Astrocyte of the cerebellum (primary cell): Measurements from ENCODE around the gene LIMA1.

Experiments
- DNase-seq: peaks from one replicate; pipeline ENCODE4 v3.0.0-alpha.2; 2011; ENCODE audit warnings: low read depth
- H3K4me3 ChIP-seq: 2 replicates; pipeline ENCODE4 v1.5.1; 2011; ENCODE audit warnings: mild to moderate bottlenecking, low read depth, low read length, moderate library complexity
- in situ Hi-C: cut with HindIII; loops from 2 replicates; pipeline ENCODE4 v1.10.0; 2017; ENCODE audit warnings: low sequenced_read_pairs
- TF ChIP-seq, protein P1 (sequence below): IDR thresholded peaks from 2 replicates; pipeline ENCODE4 v1.5.1; 2012; ENCODE audit warnings: low read length, low read depth, moderate library complexity, mild to moderate bottlenecking; ENCODE audit errors: missing control alignments

LIMA1 gene

DNA sequence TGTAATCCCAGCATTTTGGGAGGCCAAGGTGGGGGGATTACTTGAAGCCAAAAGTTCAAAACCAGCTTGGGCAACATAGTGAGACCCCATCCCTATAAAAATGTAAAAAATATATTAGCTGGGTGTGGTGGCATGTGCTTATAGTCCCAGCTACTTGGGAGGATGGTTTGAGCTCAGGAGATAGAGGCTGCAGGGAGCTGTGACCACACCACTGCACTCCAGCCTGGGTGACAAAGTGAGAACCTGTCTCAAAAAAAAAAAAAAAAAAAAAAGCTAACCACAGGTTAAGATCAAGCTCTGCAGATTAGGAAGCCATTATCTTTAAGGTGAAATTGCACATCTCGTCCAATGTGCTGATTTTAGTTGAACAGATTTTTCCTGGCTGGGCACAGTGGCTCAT, 92.5 kb downstream of the LIMA1 start:
- in situ Hi-C loops: no loop called here
- no peak overlapping the region for H3K4me3 ChIP-seq
- TF ChIP-seq, protein P1, sequence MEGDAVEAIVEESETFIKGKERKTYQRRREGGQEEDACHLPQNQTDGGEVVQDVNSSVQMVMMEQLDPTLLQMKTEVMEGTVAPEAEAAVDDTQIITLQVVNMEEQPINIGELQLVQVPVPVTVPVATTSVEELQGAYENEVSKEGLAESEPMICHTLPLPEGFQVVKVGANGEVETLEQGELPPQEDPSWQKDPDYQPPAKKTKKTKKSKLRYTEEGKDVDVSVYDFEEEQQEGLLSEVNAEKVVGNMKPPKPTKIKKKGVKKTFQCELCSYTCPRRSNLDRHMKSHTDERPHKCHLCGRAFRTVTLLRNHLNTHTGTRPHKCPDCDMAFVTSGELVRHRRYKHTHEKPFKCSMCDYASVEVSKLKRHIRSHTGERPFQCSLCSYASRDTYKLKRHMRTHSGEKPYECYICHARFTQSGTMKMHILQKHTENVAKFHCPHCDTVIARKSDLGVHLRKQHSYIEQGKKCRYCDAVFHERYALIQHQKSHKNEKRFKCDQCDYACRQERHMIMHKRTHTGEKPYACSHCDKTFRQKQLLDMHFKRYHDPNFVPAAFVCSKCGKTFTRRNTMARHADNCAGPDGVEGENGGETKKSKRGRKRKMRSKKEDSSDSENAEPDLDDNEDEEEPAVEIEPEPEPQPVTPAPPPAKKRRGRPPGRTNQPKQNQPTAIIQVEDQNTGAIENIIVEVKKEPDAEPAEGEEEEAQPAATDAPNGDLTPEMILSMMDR: no peak
- no peak for DNase-seq

DNA sequence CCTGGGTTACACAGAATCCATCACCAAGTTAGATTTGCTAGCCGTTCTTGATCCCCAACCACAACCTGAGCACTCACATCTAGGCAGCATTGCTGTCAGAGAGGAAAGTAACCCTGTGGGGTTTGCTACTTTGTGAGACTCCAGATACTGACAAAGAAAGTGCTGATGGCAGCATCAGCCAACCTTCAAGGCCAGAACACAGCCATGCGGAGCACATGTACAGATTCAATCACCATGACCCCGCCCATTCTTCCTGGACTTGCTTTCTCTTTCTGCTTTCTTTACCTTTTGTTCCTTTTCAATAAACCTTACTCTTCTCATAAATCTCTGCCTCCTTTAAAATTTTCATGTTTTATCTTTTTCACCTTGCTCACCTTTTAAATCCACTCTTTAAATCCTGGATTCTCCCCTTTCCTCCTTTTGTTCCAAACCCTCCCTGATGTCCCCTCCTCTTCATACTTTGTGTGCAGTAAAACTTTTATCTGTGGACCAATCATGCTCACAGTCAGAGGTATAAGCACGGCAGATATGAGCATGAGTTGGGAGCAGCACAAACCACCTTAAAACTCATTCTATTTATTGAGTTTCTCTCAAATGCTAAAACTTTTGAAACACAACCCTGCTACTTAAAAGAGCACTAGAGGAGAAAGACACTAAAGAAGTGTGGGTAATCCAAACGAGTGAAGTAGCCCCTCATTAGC, 94.3 kb downstream of the LIMA1 start:
- no peak overlapping the region for H3K4me3 ChIP-seq
- in situ Hi-C loops: no loop called here
- TF ChIP-seq, protein P1: no peak
- no peak for DNase-seq

DNA sequence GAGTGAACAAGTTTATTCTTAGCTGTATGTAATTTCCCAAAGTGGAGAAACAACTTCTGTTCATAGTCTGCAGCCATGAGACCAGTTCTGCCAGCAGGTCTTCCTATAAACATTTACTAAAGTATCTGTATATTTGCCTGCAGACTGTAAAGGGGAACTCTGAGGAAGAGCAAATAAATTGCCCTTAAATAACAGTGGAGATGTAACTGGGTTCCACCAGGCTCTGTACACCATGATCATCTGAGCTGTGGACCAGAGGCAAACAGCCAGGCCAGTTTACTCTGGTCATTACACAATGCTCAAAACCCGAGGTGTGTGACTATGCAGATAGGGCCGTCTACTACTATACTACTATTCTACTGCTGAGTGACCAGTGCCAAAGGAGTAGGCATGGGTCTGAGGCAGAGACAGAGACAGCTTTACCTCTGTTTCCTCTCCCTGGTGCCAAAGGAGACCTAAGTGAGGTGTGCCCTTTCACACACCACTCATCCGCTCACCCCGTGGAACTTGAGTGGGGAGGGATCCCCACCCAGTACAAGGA, 95.0 kb downstream of the LIMA1 start:
- no peak overlapping the region for H3K4me3 ChIP-seq
- TF ChIP-seq, protein P1: no peak
- in situ Hi-C loops: no loop called here
- no peak for DNase-seq

DNA sequence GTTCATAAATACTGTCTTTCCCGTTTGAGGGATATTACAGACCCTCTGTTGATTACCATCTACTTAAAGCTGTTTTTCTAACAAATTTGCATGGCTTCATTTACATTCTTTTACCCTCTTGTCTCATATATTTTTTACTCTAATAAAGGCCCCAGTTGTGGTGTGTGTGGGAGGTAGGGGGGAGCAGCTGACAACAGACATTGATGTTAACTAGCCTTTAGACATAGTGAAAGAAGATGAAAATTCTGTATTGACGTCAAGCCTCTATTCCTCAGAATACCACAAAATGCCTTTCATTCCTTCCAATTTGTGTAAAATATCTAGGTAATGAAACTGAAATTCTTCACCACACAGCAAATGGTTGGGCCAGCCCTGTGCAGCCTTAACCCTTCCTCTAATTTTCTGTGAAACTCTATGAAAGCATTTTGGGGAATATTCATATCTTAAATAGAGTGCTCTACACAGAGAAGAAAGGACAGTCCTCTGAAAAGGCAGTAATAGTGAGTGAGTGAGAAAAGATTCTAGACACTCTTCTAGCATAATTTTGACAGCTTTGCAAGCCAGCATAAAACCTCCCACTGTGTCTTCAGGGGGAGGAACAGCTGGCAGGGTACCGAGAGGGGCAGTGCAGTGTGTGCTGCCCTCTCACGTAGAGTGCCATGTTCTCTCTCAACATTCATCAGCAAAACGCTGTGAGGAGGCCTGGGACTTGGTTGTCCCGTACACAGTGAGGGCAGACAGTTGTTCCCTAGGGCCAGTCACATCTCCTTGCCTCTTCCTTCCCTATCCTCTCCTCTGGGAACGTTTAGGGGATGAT, 96.0 kb downstream of the LIMA1 start:
- in situ Hi-C loops: no loop called here
- DNase-seq: peak; percentile 91
- H3K4me3 ChIP-seq: no peak overlapping the region

DNA sequence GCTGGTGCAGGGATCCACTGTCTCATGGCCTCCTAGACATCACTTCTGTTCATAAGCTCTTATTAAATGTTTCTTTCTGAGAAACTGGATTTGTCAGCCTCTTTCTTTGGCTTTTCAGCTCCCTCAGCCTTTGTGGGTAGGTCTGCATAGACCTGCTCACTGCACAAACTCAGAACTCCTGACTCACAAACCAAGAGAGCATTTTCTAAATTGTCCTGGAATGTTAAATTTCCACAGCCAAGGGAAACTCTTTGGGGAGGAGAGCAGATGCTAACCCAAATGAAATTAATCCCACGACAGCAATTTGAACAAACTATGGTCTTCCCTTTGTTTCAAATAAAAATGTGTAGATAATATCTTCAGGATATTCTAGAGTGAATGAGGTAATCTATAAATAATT, 96.6 kb downstream of the LIMA1 start:
- DNase-seq: no peak

More for the DNA sequence above, 96.0 kb downstream of the LIMA1 start:
- TF ChIP-seq, protein P1: no peak

More for the DNA sequence above, 96.6 kb downstream of the LIMA1 start:
- TF ChIP-seq, protein P1: no peak
- H3K4me3 ChIP-seq: no peak overlapping the region
- in situ Hi-C loops: no loop called here
